ENCODE results near the gene ANKS6. TPM values are rescaled to one million over a fixed set of nuclear protein-coding genes. Genes with fewer than 3 reads are reported as not detected.

The ANKS6 gene
- total and polyA plus RNA-seq, 9 of the 15 experiments (the other 6 are each of a cell fraction or from before 2014, with no cell fraction given) = 9.9 to 74.5 (median 36.9) TPM

DNA sequence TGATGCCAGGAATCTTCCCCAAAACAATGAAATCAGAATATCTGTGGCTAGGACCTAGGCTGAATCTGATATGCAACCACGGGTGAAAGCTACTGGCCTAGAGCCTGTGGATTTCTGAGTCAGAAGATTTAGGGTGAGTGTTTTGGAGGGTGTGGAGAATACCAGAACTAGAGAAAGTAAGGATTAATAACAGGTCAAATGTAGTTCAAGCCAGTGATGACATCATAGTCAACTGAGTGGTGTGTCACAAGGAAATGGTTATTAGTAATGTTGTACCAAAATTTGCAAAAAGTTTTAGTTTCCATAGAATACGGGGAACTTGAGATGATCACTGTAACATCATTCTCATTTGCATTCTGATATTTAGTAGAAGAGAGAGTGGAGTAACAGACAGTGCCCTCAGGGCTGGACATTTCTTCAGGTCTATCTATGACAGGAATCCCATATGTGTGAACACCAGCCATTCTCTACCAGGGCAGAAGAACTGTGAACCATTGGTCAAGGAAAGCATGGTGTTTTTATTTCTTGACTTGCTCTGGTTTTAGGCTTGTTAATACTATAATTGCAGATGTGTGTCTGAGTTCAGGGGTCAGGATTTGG, 14.8 kb upstream of the ANKS6 start (continued):
- TF ChIP-seq MNT (conservative IDR thresholded peaks at IDR 0.05) = 0 out of 4 replicates have a peak, but pooled peaks of 1 of the 2 experiments have one; percentile 18
- no peak for TF ChIP-seq IFI16 (CRISPR knock-in tag; IDR thresholded peaks at IDR 0.05)
- TF ChIP-seq SPI1 (IDR thresholded peaks at IDR 0.05; ENCODE audit: borderline replicate concordance, low read depth, low read length) = no peak
- TF ChIP-seq, protein P1, sequence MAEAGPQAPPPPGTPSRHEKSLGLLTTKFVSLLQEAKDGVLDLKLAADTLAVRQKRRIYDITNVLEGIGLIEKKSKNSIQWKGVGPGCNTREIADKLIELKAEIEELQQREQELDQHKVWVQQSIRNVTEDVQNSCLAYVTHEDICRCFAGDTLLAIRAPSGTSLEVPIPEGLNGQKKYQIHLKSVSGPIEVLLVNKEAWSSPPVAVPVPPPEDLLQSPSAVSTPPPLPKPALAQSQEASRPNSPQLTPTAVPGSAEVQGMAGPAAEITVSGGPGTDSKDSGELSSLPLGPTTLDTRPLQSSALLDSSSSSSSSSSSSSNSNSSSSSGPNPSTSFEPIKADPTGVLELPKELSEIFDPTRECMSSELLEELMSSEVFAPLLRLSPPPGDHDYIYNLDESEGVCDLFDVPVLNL (CRISPR knock-in tag; IDR thresholded peaks at IDR 0.05; ENCODE audit: low read depth) = no peak
- no peak for TF ChIP-seq SMAD3 (CRISPR knock-in tag; conservative IDR thresholded peaks at IDR 0.05)
- TF ChIP-seq, protein P2, sequence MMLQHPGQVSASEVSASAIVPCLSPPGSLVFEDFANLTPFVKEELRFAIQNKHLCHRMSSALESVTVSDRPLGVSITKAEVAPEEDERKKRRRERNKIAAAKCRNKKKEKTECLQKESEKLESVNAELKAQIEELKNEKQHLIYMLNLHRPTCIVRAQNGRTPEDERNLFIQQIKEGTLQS (IDR thresholded peaks at IDR 0.05) = peak; percentile 95
- TF ChIP-seq, protein P2 (CRISPR knock-in tag; conservative IDR thresholded peaks at IDR 0.05) = no peak
- no peak for TF ChIP-seq EGR1 (conservative IDR thresholded peaks at IDR 0.05)
- no peak for TF ChIP-seq NR3C1 (CRISPR knock-in tag; IDR thresholded peaks at IDR 0.05)
- no peak for TF ChIP-seq ZBTB34 (CRISPR knock-in tag; IDR thresholded peaks at IDR 0.05)
- TF ChIP-seq NCOA2 (IDR thresholded peaks at IDR 0.05; ENCODE audit: partially characterized antibody in 2 of 2) = no peak
- TF ChIP-seq SFPQ (IDR thresholded peaks at IDR 0.05; ENCODE audit: low read depth, low read length) = no peak
- peak; percentile 85 for TF ChIP-seq ATF7 (IDR thresholded peaks at IDR 0.05)
- TF ChIP-seq CBX3 (IDR thresholded peaks at IDR 0.05; ENCODE audit: borderline replicate concordance in 1 of 2, low read length in 2 of 2) = no peak
- no peak for TF ChIP-seq MBD1 (CRISPR knock-in tag; IDR thresholded peaks at IDR 0.05)
- no peak for TF ChIP-seq CGGBP1 (CRISPR knock-in tag; IDR thresholded peaks at IDR 0.05)
- no peak for TF ChIP-seq TGIF2 (CRISPR knock-in tag; IDR thresholded peaks at IDR 0.05)
- TF ChIP-seq DACH1 (IDR thresholded peaks at IDR 0.05; ENCODE audit: partially characterized antibody) = no peak

Measured in K562 (cell line).